ENCODE results near the gene TUBB1.

- TF ChIP-seq CTCF (IDR thresholded peaks at IDR 0.05) (no peak), POLR2A (IDR thresholded peaks at IDR 0.05) (no peak), POLR2AphosphoS5 (IDR thresholded peaks at IDR 0.05) (no peak)
Observed at GRCh38 chr20:59001449-59002171, 17.6 kb upstream of the TUBB1 start.

All from gastroesophageal sphincter (tissue), 3 donors.